Sigmoid colon (tissue), 7 donors: Measurements from ENCODE around the gene CXorf58. TPM values are rescaled to one million over a fixed set of nuclear protein-coding genes. Genes with fewer than 3 reads are reported as not detected.

ENCODE experiments used
- DNase-seq: peaks from one replicate; pipeline ENCODE4 v3.0.0-alpha.2; 2019
- H3K27ac ChIP-seq, 4 donors: fragments of 200-600 bp; sonication (generic); one replicate each; pipeline ENCODE4 v1.5.1; 2016 to 2019; ENCODE audit warnings: mild to moderate bottlenecking in 1 of 4
- H3K27me3 ChIP-seq, 3 donors: fragments of 200-600 bp; sonication (generic); one replicate each; pipeline ENCODE4 v1.5.1; 2019; ENCODE audit warnings: mild to moderate bottlenecking in 1 of 3
- H3K36me3 ChIP-seq, 4 donors: fragments of 200-600 bp; sonication (generic); one replicate each; pipeline ENCODE4 v1.5.1; 2016 to 2019
- H3K4me1 ChIP-seq, 4 donors: fragments of 200-600 bp; sonication (generic); one replicate each; pipeline ENCODE4 v1.5.1; 2017 to 2019
- H3K4me3 ChIP-seq, 4 donors: fragments of 200-600 bp; sonication (generic); one replicate each; pipeline ENCODE4 v1.5.1; 2017 to 2019; ENCODE audit warnings: mild to moderate bottlenecking in 2 of 4, moderate library complexity in 1 of 4
- H3K9me3 ChIP-seq, 4 donors: fragments of 200-600 bp in 3 of 4; sonication (generic) in 3 of 4; one replicate each; pipeline versions ENCODE4 v1.5.1 to v1.6.1; 2013 to 2019
- CTCF ChIP-seq, 4 experiments: fragments of 450-650 bp in 3 of 4; fragments of 200-600 bp in 1 of 4; IDR thresholded peaks; one replicate each; pipeline ENCODE4 v1.5.1; 2016 to 2019; ENCODE audit warnings: antibody characterized with exemption in 4 of 4, mild to moderate bottlenecking in 3 of 4, moderate library complexity in 2 of 4
- EP300 ChIP-seq, 4 donors: sonication (generic); formaldehyde crosslinking; IDR thresholded peaks; one replicate each; pipeline ENCODE4 v1.6.1; 2017; ENCODE audit warnings: antibody characterized with exemption in 4 of 4
- POLR2A ChIP-seq, 2 donors: fragments of 450-650 bp; IDR thresholded peaks; one replicate each; pipeline ENCODE4 v1.6.1; 2016; ENCODE audit warnings: antibody characterized with exemption in 2 of 2, mild to moderate bottlenecking in 2 of 2, moderate library complexity in 2 of 2
- POLR2AphosphoS5 ChIP-seq, 4 donors: sonication (generic); formaldehyde crosslinking; IDR thresholded peaks; one replicate each; pipeline ENCODE4 v1.6.1; 2017; ENCODE audit warnings: antibody characterized with exemption in 4 of 4
- WGBS, 2 donors: extraction: QIAGEN DNeasy Blood & Tissue Kit; methylation state at CpG; one replicate each; pipeline ENCODE4 v1.1.7; 2013; 5-methylcytosine and 5-hydroxymethylcytosine counted together
- intact Hi-C: fragments of 100-400 bp; cut with DNase I; formaldehyde crosslinking; loops from one replicate; pipeline ENCODE4 v1.15.1; 2023
- polyA plus RNA-seq, 3 donors: library from polyadenylated mRNA; stranded (reverse); fragments of 200-250 nt; gene quantifications; one replicate each; pipeline ENCODE4 v1.2.3, GENCODE V29; 2013
- total RNA-seq, 4 donors: library from RNA; depleted of rRNA; stranded (reverse); fragments of >200 nt; gene quantifications; one replicate each; pipeline ENCODE4 v1.1.0, GENCODE V29; 2016
- donor health status: healthy with polysubstance abuse.
- donor health status: Bipolar disorder and iron deficiency.
- donor health status: healthy.

The CXorf58 gene
- total and polyA plus RNA-seq, 7 donors: 0.03 TPM; not detected in 6

GRCh38 chrX:23938690-23939089, 30.9 kb downstream of the CXorf58 start:
- H3K4me3 ChIP-seq: no peak overlapping the region
- intact Hi-C loops: no loop called here
- DNase-seq: no peak
- H3K36me3 ChIP-seq: no peaks in the 10 kb centered on the region
- no peaks in the 10 kb centered on the region for H3K9me3 ChIP-seq
- WGBS, 2 donors: 84 to 89% methylated on average over 1 of the region's 1 CpG
- H3K27ac ChIP-seq: no peak overlapping the region
- no peak for TF ChIP-seq POLR2AphosphoS5 (IDR thresholded peaks at IDR 0.05)
- no peak for TF ChIP-seq EP300 (IDR thresholded peaks at IDR 0.05)
- no peak for TF ChIP-seq POLR2A (IDR thresholded peaks at IDR 0.05)
- TF ChIP-seq CTCF (IDR thresholded peaks at IDR 0.05): no peak
- no peaks in the 10 kb centered on the region for H3K4me1 ChIP-seq
- H3K27me3 ChIP-seq: no peaks in the 10 kb centered on the region

DNA sequence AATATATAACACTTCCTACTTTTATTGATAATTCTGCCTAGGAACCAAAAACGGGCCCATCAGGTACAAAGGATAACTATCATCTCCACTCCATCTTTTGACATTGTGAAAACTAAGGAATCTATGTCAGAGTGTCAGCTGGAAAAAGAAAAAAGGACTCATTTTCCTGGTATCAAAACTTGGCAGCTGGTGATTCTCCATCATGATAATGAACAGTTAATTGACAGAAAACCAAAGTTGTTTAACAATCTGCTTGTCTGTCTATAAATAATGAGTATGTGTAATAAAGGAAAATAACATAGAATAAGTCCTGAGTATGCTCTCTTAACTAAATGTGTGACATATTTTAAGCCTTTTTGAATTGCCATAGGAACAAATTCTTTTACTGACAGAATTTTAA, 31.4 kb downstream of the CXorf58 start:
- intact Hi-C loops: no loop called here
- H3K4me3 ChIP-seq: no peak overlapping the region
- H3K27ac ChIP-seq: no peak overlapping the region
- TF ChIP-seq POLR2AphosphoS5 (IDR thresholded peaks at IDR 0.05) (no peak), EP300 (IDR thresholded peaks at IDR 0.05) (no peak), CTCF (IDR thresholded peaks at IDR 0.05) (no peak), POLR2A (IDR thresholded peaks at IDR 0.05) (no peak)
- H3K36me3 ChIP-seq: no peaks in the 10 kb centered on the region
- no peaks in the 10 kb centered on the region for H3K9me3 ChIP-seq
- no peak for DNase-seq
- no peaks in the 10 kb centered on the region for H3K4me1 ChIP-seq
- no peaks in the 10 kb centered on the region for H3K27me3 ChIP-seq
- 58 to 78% methylated on average over 1 of the region's 1 CpG for WGBS, 2 donors

DNA sequence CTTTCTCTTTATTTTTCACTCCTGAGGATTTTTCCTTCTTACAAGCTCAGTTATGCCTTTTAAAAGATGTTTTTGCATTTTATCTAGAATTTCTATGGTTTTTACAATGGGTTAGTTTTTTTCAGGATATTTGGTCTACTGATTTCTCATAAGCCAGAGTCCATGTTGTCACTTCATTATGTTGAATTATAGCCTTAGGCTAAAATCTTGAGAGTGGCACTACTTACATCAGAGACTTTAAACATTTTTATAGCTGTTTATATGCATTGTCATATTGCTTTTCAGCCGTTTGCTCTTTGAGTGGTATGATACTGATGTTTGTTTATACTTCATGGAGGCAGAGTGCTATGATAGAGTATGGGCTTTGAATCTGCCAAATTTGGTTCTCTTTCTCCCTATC, 36.4 kb downstream of the CXorf58 start:
- Histone ChIP-seq H3K36me3 (no peaks in the 10 kb centered on the region), H3K9me3 (no peaks in the 10 kb centered on the region), H3K4me1 (no peaks in the 10 kb centered on the region), H3K4me3 (no peak overlapping the region), H3K27ac (no peak overlapping the region), H3K27me3 (no peaks in the 10 kb centered on the region)
- intact Hi-C loops: no loop called here
- TF ChIP-seq CTCF (IDR thresholded peaks at IDR 0.05) (no peak), EP300 (IDR thresholded peaks at IDR 0.05) (no peak), POLR2A (IDR thresholded peaks at IDR 0.05) (no peak), POLR2AphosphoS5 (IDR thresholded peaks at IDR 0.05) (no peak)
- no peak for DNase-seq
- WGBS, 2 donors: 16 to 59% methylated on average over 1 of the region's 1 CpG

DNA sequence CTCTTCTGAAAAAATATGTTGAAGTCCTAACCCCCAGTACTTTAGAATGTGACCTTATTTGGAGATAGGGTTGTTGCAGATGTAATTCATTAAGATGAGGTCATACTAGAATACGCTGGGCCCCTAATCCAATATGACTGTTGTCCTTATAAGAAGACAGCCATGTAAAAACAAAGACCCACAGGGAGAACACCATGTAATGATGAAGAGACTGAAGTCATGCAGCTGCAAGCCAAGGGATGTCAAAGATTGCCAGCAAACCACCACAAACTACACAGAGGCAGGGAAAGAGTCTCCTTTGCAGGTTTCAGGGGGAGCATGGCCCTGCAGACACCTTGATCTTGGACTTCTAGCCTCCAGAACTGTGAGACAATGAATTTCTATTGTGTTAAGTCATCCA, 37.4 kb downstream of the CXorf58 start:
- TF ChIP-seq CTCF (IDR thresholded peaks at IDR 0.05) (no peak), EP300 (IDR thresholded peaks at IDR 0.05) (no peak), POLR2A (IDR thresholded peaks at IDR 0.05) (no peak), POLR2AphosphoS5 (IDR thresholded peaks at IDR 0.05) (no peak)
- no peaks in the 10 kb centered on the region for H3K4me1 ChIP-seq
- intact Hi-C loops: no loop called here
- H3K4me3 ChIP-seq: no peak overlapping the region
- H3K9me3 ChIP-seq: no peaks in the 10 kb centered on the region
- no peaks in the 10 kb centered on the region for H3K36me3 ChIP-seq
- H3K27ac ChIP-seq: no peak overlapping the region
- no peak for DNase-seq
- WGBS, 2 donors: 92 to 94% methylated on average over 1 of the region's 1 CpG
- H3K27me3 ChIP-seq: no peaks in the 10 kb centered on the region

DNA sequence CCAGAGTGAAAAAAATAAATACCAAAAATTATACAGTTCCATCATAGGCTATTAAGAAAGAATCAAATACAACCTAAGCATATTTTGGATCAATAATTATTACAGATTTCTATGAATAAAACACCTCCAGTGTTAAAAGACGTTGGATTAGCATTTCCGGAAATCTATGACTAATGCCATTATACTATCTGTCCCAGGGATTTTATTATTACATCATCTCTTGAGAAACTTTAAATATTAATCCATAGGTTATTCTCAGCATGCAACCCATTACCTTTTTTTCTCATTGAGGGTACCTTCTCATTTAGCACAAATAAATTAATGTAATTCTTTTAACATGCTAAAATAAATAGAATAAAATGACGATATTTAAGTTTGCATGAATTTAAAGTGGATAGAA, 44.6 kb downstream of the CXorf58 start:
- Histone ChIP-seq H3K27ac (no peak overlapping the region), H3K9me3 (no peaks in the 10 kb centered on the region), H3K27me3 (no peaks in the 10 kb centered on the region), H3K4me3 (no peak overlapping the region), H3K36me3 (no peaks in the 10 kb centered on the region), H3K4me1 (no peaks in the 10 kb centered on the region)
- DNase-seq: no peak
- intact Hi-C loops: loop anchor here (10.0 kb wide), 1 partner anchor 62 kb away; no protein-coding TSS in a partner anchor
- TF ChIP-seq POLR2AphosphoS5 (IDR thresholded peaks at IDR 0.05) (no peak), POLR2A (IDR thresholded peaks at IDR 0.05) (no peak), CTCF (IDR thresholded peaks at IDR 0.05) (no peak), EP300 (IDR thresholded peaks at IDR 0.05) (no peak)
- 68 to 74% methylated on average over 3 of the region's 3 CpGs for WGBS, 2 donors
